Measurements from ENCODE around the gene NFIC. TPM values are rescaled to one million over a fixed set of nuclear protein-coding genes. Genes with fewer than 3 reads are reported as not detected.
A peak's percentile ranks its signal among the peaks of the same experiment; 100 is the strongest.

The NFIC gene
- total and polyA plus RNA-seq, 2 of the 4 experiments (the other 2 are of a cell fraction) = 21.9 to 32.1 TPM

DNA sequence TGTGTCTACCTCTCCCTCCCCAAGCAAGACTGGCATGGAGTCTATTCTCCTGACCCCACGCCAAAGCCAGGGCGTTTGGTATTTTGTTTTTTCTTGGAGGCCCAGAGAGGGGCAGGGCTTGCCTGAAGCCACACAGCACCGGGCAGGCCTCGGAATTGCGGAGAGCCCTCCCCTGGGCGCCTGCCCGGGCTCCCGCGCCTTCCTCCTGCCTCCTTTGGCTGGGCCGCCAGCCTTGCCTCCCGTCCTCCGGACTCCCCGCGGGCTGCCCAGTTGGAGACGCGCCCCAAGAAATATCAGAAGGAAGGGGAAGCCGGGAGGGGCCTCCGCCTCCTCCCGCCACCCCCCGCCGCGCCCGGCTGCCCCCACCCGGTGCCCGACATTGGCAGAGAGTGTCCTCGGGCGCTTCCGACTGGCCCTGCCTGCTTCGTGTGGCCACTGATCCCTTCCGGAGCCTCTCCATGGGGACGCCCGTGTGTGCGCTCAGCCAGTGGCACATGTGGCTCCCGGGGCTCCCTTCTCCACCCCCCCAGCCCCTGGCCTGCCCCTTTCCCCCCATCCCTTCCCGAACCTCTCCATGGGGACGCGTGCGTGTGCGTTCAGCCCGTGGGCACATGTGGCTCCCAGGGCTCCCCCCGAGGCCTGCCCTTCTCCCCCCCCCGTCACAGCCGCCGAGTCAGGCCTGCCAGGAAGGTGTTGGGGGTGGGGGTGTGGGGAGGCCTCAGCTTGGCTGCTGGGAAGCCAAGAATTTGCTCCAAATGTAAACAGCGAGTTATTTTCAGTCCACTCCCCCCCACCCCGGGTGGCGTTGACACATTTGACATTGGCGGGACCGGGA, 37.3 kb downstream of the NFIC start (continued):
- TF ChIP-seq, protein P1, sequence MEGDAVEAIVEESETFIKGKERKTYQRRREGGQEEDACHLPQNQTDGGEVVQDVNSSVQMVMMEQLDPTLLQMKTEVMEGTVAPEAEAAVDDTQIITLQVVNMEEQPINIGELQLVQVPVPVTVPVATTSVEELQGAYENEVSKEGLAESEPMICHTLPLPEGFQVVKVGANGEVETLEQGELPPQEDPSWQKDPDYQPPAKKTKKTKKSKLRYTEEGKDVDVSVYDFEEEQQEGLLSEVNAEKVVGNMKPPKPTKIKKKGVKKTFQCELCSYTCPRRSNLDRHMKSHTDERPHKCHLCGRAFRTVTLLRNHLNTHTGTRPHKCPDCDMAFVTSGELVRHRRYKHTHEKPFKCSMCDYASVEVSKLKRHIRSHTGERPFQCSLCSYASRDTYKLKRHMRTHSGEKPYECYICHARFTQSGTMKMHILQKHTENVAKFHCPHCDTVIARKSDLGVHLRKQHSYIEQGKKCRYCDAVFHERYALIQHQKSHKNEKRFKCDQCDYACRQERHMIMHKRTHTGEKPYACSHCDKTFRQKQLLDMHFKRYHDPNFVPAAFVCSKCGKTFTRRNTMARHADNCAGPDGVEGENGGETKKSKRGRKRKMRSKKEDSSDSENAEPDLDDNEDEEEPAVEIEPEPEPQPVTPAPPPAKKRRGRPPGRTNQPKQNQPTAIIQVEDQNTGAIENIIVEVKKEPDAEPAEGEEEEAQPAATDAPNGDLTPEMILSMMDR (conservative IDR thresholded peaks at IDR 0.05; ENCODE audit: low read depth, low read length) = no peak
- peak; percentile 99 for TF ChIP-seq MAZ (IDR thresholded peaks at IDR 0.05; ENCODE audit: borderline replicate concordance, low read depth, low read length)
- TF ChIP-seq, protein P2, sequence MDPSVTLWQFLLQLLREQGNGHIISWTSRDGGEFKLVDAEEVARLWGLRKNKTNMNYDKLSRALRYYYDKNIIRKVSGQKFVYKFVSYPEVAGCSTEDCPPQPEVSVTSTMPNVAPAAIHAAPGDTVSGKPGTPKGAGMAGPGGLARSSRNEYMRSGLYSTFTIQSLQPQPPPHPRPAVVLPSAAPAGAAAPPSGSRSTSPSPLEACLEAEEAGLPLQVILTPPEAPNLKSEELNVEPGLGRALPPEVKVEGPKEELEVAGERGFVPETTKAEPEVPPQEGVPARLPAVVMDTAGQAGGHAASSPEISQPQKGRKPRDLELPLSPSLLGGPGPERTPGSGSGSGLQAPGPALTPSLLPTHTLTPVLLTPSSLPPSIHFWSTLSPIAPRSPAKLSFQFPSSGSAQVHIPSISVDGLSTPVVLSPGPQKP (IDR thresholded peaks at IDR 0.05; ENCODE audit: borderline replicate concordance, low read depth, low read length) = no peak
- peak; percentile 77 for TF ChIP-seq RCOR1 (IDR thresholded peaks at IDR 0.05; ENCODE audit: insufficient replicate concordance, low read length)
- no peak; the same call in 1 of the 2 replicates for TF ChIP-seq CHD1 (IDR thresholded peaks at IDR 0.05; ENCODE audit: low read depth, low read length)
